ENCODE measurements around the gene PDK4.

The PDK4 gene

DNA sequence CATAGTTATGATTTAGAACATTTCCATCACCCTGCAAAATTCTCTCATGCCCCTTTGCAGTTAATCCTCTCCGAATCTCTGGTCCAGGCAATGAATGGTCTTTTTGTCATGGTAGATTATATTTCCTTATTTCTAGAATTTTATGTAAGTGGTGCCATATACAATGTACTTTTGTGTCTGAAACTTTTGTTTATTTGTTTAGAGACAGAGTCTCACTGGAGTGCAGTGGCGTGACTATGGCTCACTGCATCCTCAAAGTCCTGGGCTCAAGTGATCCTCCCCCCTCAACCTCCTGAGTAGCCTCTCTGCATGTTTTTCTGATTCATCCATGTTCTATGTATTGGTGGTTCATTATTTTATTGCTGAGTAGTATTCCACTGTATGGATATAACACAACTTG is 23.2 kb upstream of the PDK4 start:
- Histone ChIP-seq H3K27me3 (ENCODE audit: insufficient read depth, poor library complexity, severe bottlenecking) (no peaks in the 10 kb centered on the region), H3K4me3 (replicated peaks; ENCODE audit: insufficient read depth, low read length) (no peak overlapping the region), H3K27ac (replicated peaks) (no peak overlapping the region)
- TF ChIP-seq, protein P1, sequence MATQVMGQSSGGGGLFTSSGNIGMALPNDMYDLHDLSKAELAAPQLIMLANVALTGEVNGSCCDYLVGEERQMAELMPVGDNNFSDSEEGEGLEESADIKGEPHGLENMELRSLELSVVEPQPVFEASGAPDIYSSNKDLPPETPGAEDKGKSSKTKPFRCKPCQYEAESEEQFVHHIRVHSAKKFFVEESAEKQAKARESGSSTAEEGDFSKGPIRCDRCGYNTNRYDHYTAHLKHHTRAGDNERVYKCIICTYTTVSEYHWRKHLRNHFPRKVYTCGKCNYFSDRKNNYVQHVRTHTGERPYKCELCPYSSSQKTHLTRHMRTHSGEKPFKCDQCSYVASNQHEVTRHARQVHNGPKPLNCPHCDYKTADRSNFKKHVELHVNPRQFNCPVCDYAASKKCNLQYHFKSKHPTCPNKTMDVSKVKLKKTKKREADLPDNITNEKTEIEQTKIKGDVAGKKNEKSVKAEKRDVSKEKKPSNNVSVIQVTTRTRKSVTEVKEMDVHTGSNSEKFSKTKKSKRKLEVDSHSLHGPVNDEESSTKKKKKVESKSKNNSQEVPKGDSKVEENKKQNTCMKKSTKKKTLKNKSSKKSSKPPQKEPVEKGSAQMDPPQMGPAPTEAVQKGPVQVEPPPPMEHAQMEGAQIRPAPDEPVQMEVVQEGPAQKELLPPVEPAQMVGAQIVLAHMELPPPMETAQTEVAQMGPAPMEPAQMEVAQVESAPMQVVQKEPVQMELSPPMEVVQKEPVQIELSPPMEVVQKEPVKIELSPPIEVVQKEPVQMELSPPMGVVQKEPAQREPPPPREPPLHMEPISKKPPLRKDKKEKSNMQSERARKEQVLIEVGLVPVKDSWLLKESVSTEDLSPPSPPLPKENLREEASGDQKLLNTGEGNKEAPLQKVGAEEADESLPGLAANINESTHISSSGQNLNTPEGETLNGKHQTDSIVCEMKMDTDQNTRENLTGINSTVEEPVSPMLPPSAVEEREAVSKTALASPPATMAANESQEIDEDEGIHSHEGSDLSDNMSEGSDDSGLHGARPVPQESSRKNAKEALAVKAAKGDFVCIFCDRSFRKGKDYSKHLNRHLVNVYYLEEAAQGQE (IDR thresholded peaks at IDR 0.05; ENCODE audit: insufficient replicate concordance, low read depth), result no peak
- TF ChIP-seq SPI1 (IDR thresholded peaks at IDR 0.05; ENCODE audit: borderline replicate concordance, low read depth), result no peak
- TF ChIP-seq POLR2AphosphoS5 (IDR thresholded peaks at IDR 0.05; ENCODE audit: low read depth), result no peak
- no peak for TF ChIP-seq GABPA (IDR thresholded peaks at IDR 0.05; ENCODE audit: low read depth)
- TF ChIP-seq, protein P2, sequence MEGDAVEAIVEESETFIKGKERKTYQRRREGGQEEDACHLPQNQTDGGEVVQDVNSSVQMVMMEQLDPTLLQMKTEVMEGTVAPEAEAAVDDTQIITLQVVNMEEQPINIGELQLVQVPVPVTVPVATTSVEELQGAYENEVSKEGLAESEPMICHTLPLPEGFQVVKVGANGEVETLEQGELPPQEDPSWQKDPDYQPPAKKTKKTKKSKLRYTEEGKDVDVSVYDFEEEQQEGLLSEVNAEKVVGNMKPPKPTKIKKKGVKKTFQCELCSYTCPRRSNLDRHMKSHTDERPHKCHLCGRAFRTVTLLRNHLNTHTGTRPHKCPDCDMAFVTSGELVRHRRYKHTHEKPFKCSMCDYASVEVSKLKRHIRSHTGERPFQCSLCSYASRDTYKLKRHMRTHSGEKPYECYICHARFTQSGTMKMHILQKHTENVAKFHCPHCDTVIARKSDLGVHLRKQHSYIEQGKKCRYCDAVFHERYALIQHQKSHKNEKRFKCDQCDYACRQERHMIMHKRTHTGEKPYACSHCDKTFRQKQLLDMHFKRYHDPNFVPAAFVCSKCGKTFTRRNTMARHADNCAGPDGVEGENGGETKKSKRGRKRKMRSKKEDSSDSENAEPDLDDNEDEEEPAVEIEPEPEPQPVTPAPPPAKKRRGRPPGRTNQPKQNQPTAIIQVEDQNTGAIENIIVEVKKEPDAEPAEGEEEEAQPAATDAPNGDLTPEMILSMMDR (IDR thresholded peaks at IDR 0.05; ENCODE audit: insufficient read depth, low read length), result no peak
- DNase-seq (ENCODE audit: low read depth in 1 of 2, low spot score in 1 of 2), result no peak

DNA sequence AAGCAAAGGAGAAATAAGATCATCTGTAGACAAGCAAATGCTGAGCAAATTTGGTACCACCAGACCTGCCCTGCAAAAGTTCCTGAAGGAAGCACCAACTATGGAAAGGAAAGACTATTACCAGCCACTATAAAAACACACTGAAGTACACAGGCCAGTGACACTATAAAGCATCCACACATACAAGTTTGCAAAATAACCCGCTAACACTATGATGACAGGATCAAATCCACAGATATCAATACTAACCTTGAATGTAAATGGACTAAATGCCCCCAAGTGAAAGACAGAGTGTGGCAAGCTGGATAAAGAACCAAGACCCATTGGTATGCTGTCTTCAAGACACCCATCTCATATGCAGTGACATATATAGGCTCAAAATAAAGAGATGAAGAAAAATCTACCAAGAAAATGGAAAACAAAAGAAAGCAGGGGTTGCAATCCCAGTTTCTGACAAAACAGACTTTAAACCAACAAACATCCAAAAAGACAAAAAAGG is 18.2 kb upstream of the PDK4 start:
- Histone ChIP-seq H3K27ac (replicated peaks) (no peak overlapping the region), H3K27me3 (ENCODE audit: insufficient read depth, poor library complexity, severe bottlenecking) (no peaks in the 10 kb centered on the region), H3K4me3 (replicated peaks; ENCODE audit: insufficient read depth, low read length) (no peak overlapping the region)
- no peak for DNase-seq (ENCODE audit: low read depth in 1 of 2, low spot score in 1 of 2)
- TF ChIP-seq GABPA (IDR thresholded peaks at IDR 0.05; ENCODE audit: low read depth), result no peak
- TF ChIP-seq, protein P1 (IDR thresholded peaks at IDR 0.05; ENCODE audit: insufficient replicate concordance, low read depth), result no peak
- TF ChIP-seq, protein P2 (IDR thresholded peaks at IDR 0.05; ENCODE audit: insufficient read depth, low read length), result no peak
- no peak for TF ChIP-seq POLR2AphosphoS5 (IDR thresholded peaks at IDR 0.05; ENCODE audit: low read depth)
- no peak for TF ChIP-seq SPI1 (IDR thresholded peaks at IDR 0.05; ENCODE audit: borderline replicate concordance, low read depth)

DNA sequence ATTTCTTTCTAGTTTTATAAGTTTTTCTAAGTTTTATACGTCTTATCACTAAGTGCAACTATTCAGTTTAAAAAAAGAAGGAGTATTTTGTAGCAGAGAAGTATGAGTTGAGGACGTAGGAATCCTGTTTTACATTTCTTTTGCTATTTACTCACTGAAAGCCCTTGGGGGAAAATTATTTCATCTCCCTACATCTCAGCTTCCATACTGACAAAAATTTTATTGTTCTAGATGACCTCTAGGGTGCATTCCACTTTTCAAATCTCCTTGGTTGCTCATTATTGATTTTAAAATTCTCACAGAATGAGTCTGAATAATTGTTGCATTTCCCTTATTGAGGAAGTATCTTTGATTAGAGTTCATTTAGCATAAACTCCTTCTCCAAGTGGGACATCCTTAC is 14.9 kb upstream of the PDK4 start:
- no peak for DNase-seq (ENCODE audit: low read depth in 1 of 2, low spot score in 1 of 2)
- TF ChIP-seq GABPA (IDR thresholded peaks at IDR 0.05; ENCODE audit: low read depth) (no peak), POLR2AphosphoS5 (IDR thresholded peaks at IDR 0.05; ENCODE audit: low read depth) (no peak), SPI1 (IDR thresholded peaks at IDR 0.05; ENCODE audit: borderline replicate concordance, low read depth) (no peak)
- TF ChIP-seq, protein P2 (IDR thresholded peaks at IDR 0.05; ENCODE audit: insufficient read depth, low read length), result no peak
- TF ChIP-seq, protein P1 (IDR thresholded peaks at IDR 0.05; ENCODE audit: insufficient replicate concordance, low read depth), result no peak
- H3K4me3 ChIP-seq (replicated peaks; ENCODE audit: insufficient read depth, low read length), result no peak overlapping the region
- H3K27ac ChIP-seq (replicated peaks), result no peak overlapping the region
- H3K27me3 ChIP-seq (ENCODE audit: insufficient read depth, poor library complexity, severe bottlenecking), result no peaks in the 10 kb centered on the region

All from HL-60 (cell line).